Transverse colon (tissue), 3 donors: ENCODE data around the gene MAP2K6.

Source experiments
- CTCF ChIP-seq, 5 experiments: fragments of 200-600 bp in 3 of 5; fragments of 450-650 bp in 2 of 5; sonication (generic) in 3 of 5; IDR thresholded peaks; 1 replicate in 2 of 5; 2 replicates in 3 of 5; pipeline ENCODE4 v1.5.1; 2016 to 2017; ENCODE audit warnings: antibody characterized with exemption in 5 of 5, inconsistent platforms in 3 of 5, mild to moderate bottlenecking in 2 of 5, moderate library complexity in 1 of 5
- EP300 ChIP-seq: sonication (generic); formaldehyde crosslinking; IDR thresholded peaks from one replicate; pipeline ENCODE4 v1.6.1; 2017; ENCODE audit warnings: antibody characterized with exemption, low read depth
- POLR2A ChIP-seq: fragments of 450-650 bp; IDR thresholded peaks from one replicate; pipeline ENCODE4 v1.6.1; 2016; ENCODE audit warnings: antibody characterized with exemption, mild to moderate bottlenecking, moderate library complexity

DNA sequence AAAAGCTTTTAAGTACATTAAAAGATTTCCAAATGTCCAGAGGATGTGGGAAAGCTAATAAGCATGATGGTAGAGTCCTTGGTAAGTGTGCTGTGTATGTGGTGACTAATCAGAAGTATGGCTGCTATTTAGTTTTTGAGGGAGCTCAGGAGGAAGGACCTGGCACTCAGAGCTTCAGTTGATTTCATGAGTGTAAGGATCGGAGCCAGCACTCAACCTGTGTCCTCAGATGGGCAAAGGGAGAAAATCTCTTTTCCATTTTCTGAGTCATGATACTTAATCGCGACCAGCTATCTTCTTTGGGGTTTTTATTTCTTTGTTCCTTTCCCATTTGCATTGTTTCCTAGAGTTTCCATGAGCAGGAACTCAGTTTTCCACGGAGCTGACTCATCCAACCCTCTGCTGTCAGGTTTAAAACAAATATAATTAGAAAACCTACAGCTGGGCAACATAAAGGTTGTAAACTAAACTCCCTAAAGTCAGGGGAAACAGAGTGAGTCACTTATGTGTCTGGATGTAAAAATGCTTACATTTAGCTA, 125.4 kb downstream of the MAP2K6 start:
- TF ChIP-seq CTCF (IDR thresholded peaks at IDR 0.05), result no peak
- no peak for TF ChIP-seq POLR2A
- no peak for TF ChIP-seq EP300
